Neuron (in vitro differentiated cells): ENCODE data around the gene ACTA1.
"Not testable (repeated sequence)": the region's sequence is repeated elsewhere in the genome, so short reads cannot be mapped to it uniquely, and the experiment has no call there.

Source experiments
- H2AFZ ChIP-seq: one replicate; pipeline ENCODE4 v1.6.1; 2013; ENCODE audit warnings: low read depth, mild to moderate bottlenecking, inconsistent platforms, low read length, moderate library complexity
- H3K27me3 ChIP-seq: one replicate; pipeline ENCODE4 v1.6.1; 2013; ENCODE audit warnings: low read length; ENCODE audit not compliant: insufficient read depth
- H3K36me3 ChIP-seq: one replicate; pipeline ENCODE4 v1.6.1; 2013; ENCODE audit warnings: low read length; ENCODE audit not compliant: insufficient read depth
- H3K4me1 ChIP-seq: one replicate; pipeline ENCODE4 v1.6.1; 2013; ENCODE audit warnings: low read length; ENCODE audit not compliant: insufficient read depth
- H3K4me3 ChIP-seq: 2 replicates; pipeline ENCODE4 v1.5.1; 2013; ENCODE audit warnings: mild to moderate bottlenecking, low read length, moderate library complexity
- H3K9me3 ChIP-seq: one replicate; pipeline ENCODE4 v1.6.1; 2013; ENCODE audit warnings: low read length

Gene ACTA1

DNA sequence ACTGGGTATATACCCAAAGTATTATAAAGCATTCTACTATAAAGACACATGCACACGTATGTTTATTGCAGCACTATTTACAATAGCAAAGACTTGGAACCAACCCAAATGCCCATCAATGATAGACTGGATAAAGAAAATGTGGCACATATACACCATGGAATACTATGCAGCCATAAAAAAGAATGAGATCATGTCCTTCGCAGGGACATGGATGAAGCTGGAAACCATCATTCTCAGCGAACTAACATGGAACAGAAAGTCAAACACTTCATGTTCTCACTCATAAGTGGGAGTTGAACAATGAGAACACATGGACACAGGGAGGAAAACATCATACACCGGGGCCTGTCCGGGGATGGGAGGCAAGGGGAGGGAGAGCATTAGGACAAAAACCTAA, 39.4 kb downstream of the ACTA1 start:
- not testable (repeated sequence) for H3K36me3 ChIP-seq, H3K9me3 ChIP-seq, H3K4me3 ChIP-seq, H3K4me1 ChIP-seq, H2AFZ ChIP-seq, H3K27me3 ChIP-seq

DNA sequence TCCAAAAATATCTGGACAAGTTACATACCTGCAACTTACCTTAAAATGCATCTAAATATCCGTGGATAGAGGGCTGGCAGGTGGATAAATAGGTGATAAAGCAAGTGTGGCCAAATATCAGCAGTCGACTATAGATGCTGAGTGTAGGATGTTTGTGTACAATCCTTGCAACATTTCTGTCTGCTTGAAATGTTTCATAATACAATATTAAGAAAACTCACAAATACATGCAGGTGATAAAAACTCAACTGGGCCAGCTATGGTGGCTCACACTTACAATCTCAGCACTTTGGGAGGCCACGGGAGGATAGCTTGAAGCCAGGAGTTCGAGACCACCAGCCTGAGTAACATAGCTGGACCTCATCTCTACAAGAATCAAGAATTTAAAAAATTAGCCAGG, 41.0 kb downstream of the ACTA1 start:
- Histone ChIP-seq H3K9me3 (no peaks in the 10 kb centered on the region), H3K4me3 (no peak overlapping the region), H3K4me1 (no peaks in the 10 kb centered on the region), H3K27me3 (peaks cover 4% of the 10 kb centered on the region), H2AFZ (no peak overlapping the region), H3K36me3 (no peaks in the 10 kb centered on the region)

DNA sequence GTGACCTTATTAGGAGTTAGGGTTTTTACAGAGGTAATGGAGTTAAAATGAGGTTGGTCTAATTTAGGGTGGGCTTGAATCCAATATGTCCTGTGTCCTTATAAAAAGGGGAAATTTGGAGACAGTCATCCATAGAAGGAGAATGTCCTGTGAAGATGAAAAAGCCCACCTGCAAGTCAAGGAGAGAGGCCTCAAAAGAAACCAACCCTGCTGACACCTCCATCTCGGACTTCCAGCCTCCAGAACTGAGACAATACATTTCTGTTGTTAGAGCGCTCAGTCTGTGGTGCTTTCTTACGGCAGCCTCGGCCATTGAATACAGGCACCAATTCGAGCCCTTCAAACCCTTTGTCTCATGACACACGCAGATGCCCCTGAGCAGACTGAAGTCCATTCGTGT, 43.8 kb downstream of the ACTA1 start:
- Histone ChIP-seq H2AFZ (no peak overlapping the region), H3K36me3 (no peaks in the 10 kb centered on the region), H3K4me3 (no peak overlapping the region), H3K9me3 (no peaks in the 10 kb centered on the region), H3K4me1 (peaks cover 1% of the 10 kb centered on the region), H3K27me3 (no peaks in the 10 kb centered on the region)

DNA sequence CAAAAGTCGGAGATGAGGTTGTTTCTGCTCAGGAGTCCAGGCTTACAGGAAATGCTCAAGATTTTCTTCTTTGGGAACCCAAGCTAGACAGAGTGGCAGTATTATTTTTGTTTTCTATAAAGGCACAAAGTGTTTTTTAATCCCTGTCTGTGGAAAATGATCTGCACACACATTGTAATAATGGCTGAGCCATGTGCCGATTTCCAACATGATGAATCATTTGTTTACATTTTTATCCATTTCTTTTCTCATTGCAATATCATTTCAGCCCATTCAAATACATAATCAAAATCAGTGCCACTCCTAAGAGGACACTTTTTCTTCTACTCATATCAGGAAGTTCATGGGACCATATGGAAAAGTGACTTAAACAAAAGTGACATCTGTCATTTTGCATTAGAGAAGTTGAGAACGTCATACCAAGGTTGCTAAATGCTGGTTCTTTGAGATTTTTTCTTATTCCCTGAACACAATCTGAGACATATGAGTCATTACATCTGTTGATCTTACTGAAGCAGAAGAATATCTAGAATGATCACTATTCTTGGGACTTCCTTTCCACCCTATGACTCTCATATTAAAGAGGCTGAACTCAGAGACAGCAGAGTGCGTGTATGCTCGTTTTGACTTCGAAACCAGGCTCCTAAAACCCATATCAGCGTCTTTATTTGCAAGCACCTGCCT, 44.9 kb downstream of the ACTA1 start:
- H3K9me3 ChIP-seq = no peaks in the 10 kb centered on the region
- H3K27me3 ChIP-seq = no peaks in the 10 kb centered on the region
- no peak overlapping the region for H3K4me3 ChIP-seq
- H3K4me1 ChIP-seq = peaks cover 1% of the 10 kb centered on the region
- no peak overlapping the region for H2AFZ ChIP-seq
- no peaks in the 10 kb centered on the region for H3K36me3 ChIP-seq

DNA sequence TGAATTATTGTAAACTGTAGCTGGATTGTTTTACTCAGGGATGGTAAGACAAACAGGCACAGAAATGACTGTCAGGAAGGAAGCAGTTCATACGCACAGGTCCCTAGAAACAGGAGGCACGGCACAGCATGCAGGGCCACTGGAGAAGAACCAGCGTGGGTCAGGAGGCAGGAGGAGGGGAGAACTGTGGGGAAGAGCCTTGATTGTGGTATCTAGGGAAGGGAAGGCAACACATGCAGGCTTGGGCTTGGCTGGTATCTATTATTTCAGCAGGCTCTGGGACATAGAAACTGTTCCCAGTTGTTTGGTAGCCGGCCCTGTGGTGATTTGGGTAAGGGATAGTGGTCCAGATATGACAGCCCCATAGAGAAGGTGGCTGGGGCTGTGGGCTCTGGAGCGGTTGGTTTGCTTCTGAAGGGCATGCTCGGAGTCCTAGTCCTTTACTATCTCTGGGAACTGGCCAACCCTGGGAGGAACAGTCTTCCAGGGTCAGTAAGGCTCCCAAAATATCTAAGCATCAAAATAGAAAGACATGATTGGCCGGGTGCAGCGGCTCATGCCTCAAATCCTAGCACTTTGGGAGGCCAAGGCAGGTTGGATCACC, 47.9 kb downstream of the ACTA1 start:
- Histone ChIP-seq H3K27me3 (peaks cover 9% of the 10 kb centered on the region), H3K4me3 (no peak overlapping the region), H2AFZ (no peak overlapping the region), H3K4me1 (peaks cover 1% of the 10 kb centered on the region), H3K9me3 (no peaks in the 10 kb centered on the region), H3K36me3 (no peaks in the 10 kb centered on the region)

DNA sequence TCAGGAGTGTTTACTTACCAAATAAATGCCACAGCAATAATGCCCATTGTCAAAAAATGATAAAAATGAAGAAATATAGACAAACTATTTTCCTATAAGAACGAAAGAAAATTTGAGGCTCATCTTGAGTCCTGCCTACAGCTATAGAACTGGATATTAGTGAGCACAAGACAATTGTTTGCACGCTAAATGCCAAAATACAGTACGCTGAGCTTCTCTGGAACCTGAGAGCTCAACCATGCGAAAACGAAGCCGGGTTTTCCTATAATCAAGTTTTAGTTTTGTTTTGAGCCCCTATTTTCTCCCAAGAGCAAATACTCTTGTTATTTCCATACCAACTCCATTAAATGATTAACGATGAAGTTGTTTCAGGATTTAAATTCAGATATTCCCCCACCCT, 49.1 kb downstream of the ACTA1 start:
- Histone ChIP-seq H3K4me3 (no peak overlapping the region), H3K36me3 (no peaks in the 10 kb centered on the region), H3K27me3 (peaks cover 20% of the 10 kb centered on the region), H3K4me1 (peaks cover 1% of the 10 kb centered on the region), H2AFZ (no peak overlapping the region), H3K9me3 (no peaks in the 10 kb centered on the region)

DNA sequence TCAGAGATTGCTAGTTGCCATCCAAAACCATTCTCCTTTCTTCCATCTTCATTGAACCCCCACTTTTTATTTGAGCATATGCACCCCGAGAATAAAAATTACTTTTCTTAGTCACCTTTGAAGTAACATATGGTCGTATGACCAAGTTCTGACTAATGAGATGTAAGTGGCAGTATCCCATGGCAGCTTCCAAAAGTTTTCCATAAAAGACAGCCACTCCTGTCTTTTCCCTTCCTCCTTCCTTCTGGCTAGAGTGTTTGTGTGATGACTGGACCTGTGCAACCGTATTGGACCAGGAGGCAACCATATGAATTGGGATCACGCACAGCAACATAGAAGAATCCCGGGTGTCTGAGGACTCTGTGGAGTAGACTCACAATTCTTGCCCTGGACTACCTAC, 49.9 kb downstream of the ACTA1 start:
- Histone ChIP-seq H3K9me3 (no peaks in the 10 kb centered on the region), H3K4me3 (no peak overlapping the region), H2AFZ (no peak overlapping the region), H3K4me1 (peaks cover 1% of the 10 kb centered on the region), H3K27me3 (peaks cover 22% of the 10 kb centered on the region), H3K36me3 (no peaks in the 10 kb centered on the region)

DNA sequence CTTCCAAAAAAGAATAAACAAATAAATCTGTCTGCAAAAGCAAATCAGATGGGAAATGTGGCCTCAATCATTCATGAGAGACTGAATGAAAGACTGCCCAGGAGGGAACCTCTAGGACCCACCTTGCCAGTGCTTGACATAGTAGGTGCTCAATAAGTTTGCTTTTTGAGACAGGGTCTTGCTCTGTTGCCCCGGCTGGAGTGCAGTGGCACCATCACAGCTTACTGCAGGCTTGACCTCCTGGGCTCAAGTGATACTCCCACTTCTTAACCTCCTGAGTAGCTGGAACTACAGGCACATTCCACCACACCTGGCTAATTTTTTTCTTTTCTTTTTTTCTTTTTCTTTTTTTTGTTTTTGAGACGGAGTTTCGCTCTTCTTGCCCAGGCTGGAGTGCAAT, 50.7 kb downstream of the ACTA1 start:
- no peak overlapping the region for H3K4me3 ChIP-seq
- H3K27me3 ChIP-seq = peaks cover 22% of the 10 kb centered on the region
- H3K9me3 ChIP-seq = no peaks in the 10 kb centered on the region
- no peak overlapping the region for H2AFZ ChIP-seq
- H3K36me3 ChIP-seq = no peaks in the 10 kb centered on the region
- peaks cover 1% of the 10 kb centered on the region for H3K4me1 ChIP-seq
